ENCODE measurements around the gene UBTF. TPM values are rescaled to one million over a fixed set of nuclear protein-coding genes. Genes with fewer than 3 reads are reported as not detected.

UBTF gene
- total RNA-seq, 1 experiment from 2014 or later, result 75.9 TPM

GRCh38 chr17:44216173-44216572 lies 3.3 kb downstream of the UBTF start:
- ChIA-PET CTCF (interaction anchor here (2.2 to 2.5 kb wide), 2 partner anchors 12 to 129 kb away, joined by 7 to 12 read pairs; partner anchors contain the start of gene GRN), POLR2A (no interaction called here)
- Mint-ChIP-seq H3K27ac (no peak overlapping the region), H3K4me1 (peaks cover 18% of the 10 kb centered on the region), H3K36me3 (peaks cover 46% of the 10 kb centered on the region), H3K27me3 (ENCODE audit: low read depth) (no peaks in the 10 kb centered on the region), H3K9me3 (no peaks in the 10 kb centered on the region), H3K4me3 (no peak overlapping the region)
- DNase-seq (ENCODE audit: low spot score) (no peak), ATAC-seq (no peak)
- no peak for TF ChIP-seq NR1H2 (CRISPR knock-in tag; IDR thresholded peaks at IDR 0.05)

- no peak overlapping the region for H3K27ac Mint-ChIP-seq
- CTCF ChIA-PET, result interaction anchor here (0.5 kb wide), 1 partner anchor 30 kb away, joined by 3 read pairs; no protein-coding TSS in a partner anchor
- POLR2A ChIA-PET, result interaction anchor here (0.6 kb wide), 2 partner anchors 39 to 112 kb away, joined by 3 to 7 read pairs; no protein-coding TSS in a partner anchor
- peaks cover 50% of the 10 kb centered on the region for H3K36me3 Mint-ChIP-seq
- peaks cover 21% of the 10 kb centered on the region for H3K4me1 Mint-ChIP-seq
- TF ChIP-seq ATF1 (CRISPR knock-in tag; IDR thresholded peaks at IDR 0.05) (no peak), NR1H2 (CRISPR knock-in tag; IDR thresholded peaks at IDR 0.05) (no peak), IRF2 (CRISPR knock-in tag; IDR thresholded peaks at IDR 0.05; ENCODE audit: borderline replicate concordance, low read depth) (no peak), PREB (CRISPR knock-in tag; IDR thresholded peaks at IDR 0.05; ENCODE audit: borderline replicate concordance) (no peak), ERG (CRISPR knock-in tag; IDR thresholded peaks at IDR 0.05) (no peak), ZSCAN18 (CRISPR knock-in tag; IDR thresholded peaks at IDR 0.05) (no peak), ETV6 (CRISPR knock-in tag; IDR thresholded peaks at IDR 0.05) (no peak), E2F1 (CRISPR knock-in tag; IDR thresholded peaks at IDR 0.05) (no peak), ELF4 (CRISPR knock-in tag; IDR thresholded peaks at IDR 0.05; ENCODE audit: low read depth) (no peak), KAT7 (CRISPR knock-in tag; IDR thresholded peaks at IDR 0.05; ENCODE audit: borderline replicate concordance) (no peak)
- TF ChIP-seq, protein P1, sequence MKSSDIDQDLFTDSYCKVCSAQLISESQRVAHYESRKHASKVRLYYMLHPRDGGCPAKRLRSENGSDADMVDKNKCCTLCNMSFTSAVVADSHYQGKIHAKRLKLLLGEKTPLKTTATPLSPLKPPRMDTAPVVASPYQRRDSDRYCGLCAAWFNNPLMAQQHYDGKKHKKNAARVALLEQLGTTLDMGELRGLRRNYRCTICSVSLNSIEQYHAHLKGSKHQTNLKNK (CRISPR knock-in tag; IDR thresholded peaks at IDR 0.05), result no peak
- TF ChIP-seq, protein P2, sequence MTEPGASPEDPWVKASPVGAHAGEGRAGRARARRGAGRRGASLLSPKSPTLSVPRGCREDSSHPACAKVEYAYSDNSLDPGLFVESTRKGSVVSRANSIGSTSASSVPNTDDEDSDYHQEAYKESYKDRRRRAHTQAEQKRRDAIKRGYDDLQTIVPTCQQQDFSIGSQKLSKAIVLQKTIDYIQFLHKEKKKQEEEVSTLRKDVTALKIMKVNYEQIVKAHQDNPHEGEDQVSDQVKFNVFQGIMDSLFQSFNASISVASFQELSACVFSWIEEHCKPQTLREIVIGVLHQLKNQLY (CRISPR knock-in tag; IDR thresholded peaks at IDR 0.05), result no peak
- TF ChIP-seq, protein P3, sequence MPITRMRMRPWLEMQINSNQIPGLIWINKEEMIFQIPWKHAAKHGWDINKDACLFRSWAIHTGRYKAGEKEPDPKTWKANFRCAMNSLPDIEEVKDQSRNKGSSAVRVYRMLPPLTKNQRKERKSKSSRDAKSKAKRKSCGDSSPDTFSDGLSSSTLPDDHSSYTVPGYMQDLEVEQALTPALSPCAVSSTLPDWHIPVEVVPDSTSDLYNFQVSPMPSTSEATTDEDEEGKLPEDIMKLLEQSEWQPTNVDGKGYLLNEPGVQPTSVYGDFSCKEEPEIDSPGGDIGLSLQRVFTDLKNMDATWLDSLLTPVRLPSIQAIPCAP (CRISPR knock-in tag; IDR thresholded peaks at IDR 0.05), result no peak
- no peak overlapping the region for H3K4me3 Mint-ChIP-seq
- H3K27me3 Mint-ChIP-seq (ENCODE audit: low read depth), result no peaks in the 10 kb centered on the region
- ATAC-seq (no peak), DNase-seq (ENCODE audit: low spot score) (no peak)
- H3K9me3 Mint-ChIP-seq, result no peaks in the 10 kb centered on the region
Observed at GRCh38 chr17:44214896-44215295, 4.6 kb downstream of the UBTF start.

DNA sequence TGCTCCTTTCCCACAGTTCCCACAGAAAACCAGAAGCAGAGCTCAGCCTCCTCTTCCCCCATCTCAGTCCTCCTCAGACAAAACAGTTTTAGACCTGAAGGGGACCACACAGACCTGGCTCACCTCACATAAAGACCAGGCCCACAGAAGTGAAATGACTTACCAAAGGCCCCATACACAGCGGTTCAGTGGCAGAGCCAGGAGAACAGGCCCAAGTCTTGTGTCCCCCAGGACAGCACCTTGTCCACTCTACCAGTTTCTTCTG lies 5.3 kb downstream of the UBTF start:
- Mint-ChIP-seq H3K4me1 (peaks cover 21% of the 10 kb centered on the region), H3K36me3 (peaks cover 54% of the 10 kb centered on the region), H3K27ac (peak overlapping the region; percentile 34; the same call in 1 of the 2 replicates), H3K27me3 (ENCODE audit: low read depth) (no peaks in the 10 kb centered on the region), H3K4me3 (no peak overlapping the region), H3K9me3 (no peaks in the 10 kb centered on the region)
- ChIA-PET POLR2A (interaction anchor here (0.7 to 1.0 kb wide), 3 partner anchors 10 to 113 kb away, joined by 3 to 4 read pairs (median 3); no protein-coding TSS in a partner anchor), CTCF (interaction anchor here (0.6 to 0.7 kb wide), 2 partner anchors 100 to 116 kb away, joined by 3 read pairs; no protein-coding TSS in a partner anchor)
- TF ChIP-seq PRRX2 (CRISPR knock-in tag; IDR thresholded peaks at IDR 0.05) (no peak), FOXP1 (CRISPR knock-in tag; IDR thresholded peaks at IDR 0.05; ENCODE audit: borderline replicate concordance) (no peak)
- DNase-seq (ENCODE audit: low spot score) (no peak), ATAC-seq (no peak)
